NCI-H446 treated with DMSO at 0.1 percent for 48 hours (cell line): ENCODE measurements around the gene CDC25A.
"Not testable (repeated sequence)": the region's sequence is repeated elsewhere in the genome, so short reads cannot be mapped to it uniquely, and the experiment has no call there.

Experiments
- DNase-seq: peaks from one replicate; lab custom pipeline; 2025; lab: John Stamatoyannopoulos, UW

CDC25A gene

DNA sequence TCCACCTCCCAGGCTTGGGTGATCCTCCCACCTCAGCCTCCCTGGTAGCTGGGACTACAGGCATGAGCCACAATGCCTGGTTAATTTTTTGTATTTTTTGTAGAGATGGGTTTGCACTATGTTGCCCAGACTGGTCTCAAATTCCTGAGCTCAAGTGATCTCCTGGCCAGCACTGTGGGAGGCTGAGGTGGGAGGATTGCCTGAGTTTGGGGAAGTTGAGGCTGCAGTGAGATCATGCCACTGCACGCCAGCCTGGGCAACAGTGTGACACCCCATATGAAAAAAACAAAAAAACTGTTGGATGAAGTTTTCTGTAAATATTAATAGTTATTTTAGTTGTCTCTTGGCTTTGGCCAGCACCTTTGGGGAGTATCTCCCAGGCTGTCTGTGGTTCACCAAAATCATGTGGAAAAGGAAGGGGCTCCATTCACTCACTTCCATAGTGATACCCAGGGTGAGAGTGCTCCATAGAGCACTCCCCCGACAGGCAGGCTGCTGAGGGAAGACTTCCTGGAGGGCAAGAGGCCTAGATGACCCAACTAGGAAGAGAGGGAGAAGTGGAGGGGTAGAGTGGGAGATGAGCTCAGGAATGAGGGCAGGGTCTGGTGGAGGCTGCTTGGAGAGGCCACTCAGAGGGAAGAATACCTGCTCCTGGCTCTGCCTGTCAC lies 47.1 kb downstream of the CDC25A start:
- DNase-seq = no peak

DNA sequence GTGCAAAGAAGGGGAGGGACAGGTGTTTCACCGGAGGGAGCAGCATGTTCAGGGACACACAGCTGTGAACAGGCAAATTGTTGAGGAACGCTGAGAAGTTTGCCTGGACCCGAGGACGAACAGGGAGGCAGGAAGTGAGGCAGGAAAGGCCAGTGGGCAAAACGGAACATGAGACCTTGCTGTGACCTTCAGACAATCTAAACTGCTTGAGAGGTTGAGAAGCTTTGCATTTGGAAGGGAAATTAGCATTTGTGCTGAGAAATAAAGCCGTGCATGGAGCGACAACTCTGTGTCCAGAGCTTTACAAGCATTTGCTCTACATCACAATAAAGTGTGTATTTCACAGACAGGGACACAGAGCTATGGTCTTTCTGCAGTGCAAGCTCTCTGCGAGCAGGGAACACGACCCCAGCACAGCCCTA lies 47.9 kb downstream of the CDC25A start:
- DNase-seq = no peak

DNA sequence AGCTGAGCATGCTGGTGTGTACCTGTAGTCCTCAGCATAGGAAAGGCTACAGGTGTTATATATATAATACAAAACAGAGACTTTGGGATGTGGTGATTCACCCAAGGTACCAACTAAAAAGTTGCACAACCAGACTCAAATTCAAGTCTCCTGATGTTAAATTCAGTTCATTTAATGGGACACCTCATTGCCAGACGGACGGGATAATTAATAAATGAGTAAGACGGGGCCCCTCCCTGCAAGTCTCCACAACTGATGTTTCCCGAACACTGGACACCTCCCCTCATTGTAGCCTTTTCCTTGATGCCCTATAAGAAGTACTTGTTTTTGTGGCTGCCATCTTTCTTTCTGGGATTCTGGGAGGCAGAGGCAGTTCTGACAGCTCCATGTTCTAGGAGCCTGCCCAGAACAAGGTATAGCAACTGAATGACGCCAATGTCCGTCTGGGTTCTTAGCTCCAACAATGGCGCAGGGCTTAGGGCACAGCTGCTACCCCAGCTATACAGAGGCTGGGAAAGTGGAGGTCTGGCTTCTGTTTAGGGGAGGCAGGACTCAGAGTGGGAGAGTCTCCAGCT lies 50.7 kb downstream of the CDC25A start:
- DNase-seq = no peak

DNA sequence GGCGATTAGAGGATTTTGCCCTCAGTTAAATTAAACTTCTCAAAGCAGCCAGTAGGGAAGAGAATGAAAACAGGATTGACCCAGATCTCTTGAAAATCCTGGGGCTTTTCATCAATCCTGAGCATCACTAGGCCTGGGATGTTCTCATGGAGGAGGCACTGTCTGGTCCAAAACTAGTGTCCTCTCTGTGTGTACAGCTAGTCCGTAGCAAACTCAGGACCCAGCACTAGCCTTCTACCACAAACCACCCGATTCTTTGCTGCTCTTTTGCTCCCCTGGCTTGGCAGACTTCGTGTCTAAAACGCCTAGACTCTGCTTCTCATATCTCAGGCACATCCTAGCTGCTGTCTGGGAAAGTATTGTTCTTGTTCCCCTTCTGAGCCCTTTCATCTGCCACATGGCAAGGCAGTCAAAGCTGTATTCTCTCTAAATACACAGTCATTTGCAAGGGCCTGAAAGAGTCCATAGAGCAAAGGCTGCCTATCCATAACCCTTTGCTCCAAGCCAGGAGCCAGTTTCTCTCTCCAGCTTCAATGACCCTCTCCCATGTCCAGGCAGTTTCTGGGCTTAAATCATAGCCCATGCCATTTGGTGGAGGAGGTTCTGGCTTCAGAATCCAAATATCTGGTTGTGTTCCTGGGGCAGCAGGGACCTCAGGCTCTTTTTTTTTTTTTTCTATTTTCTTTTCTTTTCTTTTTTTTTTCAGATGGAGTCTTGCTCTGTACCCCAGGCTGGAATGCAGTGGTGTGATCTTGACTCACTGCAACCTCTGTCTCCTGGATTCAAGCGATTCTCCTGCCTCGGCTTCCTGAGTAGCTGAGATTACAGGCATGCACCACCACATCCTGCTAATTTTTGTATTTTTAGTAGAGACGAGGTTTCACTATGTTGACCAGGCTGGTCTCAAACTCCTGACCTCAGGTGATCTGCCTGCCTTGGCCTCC lies 52.4 kb downstream of the CDC25A start:
- no peak for DNase-seq

DNA sequence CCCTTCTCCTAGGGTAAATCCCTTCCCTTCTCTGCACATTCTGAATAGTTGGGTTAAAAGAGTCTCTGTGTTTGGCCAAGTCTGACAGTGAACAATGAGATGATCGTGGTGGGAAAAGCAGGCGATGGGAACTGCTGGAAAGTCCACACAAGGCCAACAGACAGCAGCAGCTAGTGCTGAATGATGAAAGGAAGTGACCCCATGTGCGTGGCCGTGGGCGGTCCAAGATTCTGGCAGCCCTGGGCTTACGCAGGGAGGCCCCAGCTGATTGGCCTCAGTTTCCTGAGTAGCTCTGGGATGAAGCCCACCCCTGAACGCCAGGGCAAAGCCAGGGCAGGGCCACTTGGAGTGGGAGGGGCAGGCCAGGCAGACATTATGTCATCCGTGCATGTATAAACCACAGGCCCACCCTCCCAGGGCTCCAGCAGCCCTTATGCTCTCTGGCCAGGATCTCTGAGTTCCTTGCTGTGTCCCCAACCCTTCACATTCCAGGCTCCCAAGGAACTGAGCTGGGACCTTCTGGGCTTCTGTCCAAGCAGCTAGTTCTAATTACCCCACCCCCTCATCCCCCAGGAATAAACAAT lies 57.8 kb downstream of the CDC25A start:
- DNase-seq = no peak

DNA sequence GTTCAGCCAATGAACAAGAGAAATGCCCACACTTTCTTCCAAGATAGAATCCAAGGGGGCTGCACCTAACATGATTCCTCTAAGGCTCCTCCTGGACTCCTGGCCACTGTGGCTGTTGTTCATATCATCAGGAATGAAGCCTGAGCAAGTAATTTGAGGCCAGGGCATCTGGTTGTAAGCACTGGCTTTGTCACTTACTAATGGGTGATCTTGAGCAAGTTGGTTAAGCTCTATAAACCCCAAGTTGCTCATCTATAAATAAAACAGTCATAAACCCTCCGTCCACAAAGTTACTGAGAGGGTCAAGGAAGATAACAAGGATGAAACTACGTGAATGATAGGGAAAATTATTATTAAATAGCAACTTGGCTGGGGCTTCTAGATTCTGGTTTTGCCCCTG lies 58.3 kb downstream of the CDC25A start:
- no peak for DNase-seq

DNA sequence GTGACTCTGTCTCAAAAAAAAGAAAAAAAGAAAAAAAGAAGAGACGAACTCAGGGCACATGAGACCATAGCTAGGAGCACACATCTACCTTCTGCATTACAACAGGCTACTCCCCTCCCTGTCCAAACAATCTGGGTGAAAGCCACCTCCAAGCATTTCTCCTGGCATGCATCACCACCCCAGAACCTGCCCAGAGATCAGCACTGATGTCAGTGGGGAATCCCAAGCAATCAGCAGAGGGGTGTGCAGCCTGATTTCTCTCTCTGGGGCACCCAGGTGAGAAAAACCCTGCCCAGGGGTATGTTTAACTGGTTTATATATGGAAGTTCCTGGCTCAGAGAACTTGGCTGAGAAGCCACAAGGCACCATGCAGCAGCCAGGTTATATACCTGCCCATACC lies 59.4 kb downstream of the CDC25A start:
- DNase-seq = no peak

DNA sequence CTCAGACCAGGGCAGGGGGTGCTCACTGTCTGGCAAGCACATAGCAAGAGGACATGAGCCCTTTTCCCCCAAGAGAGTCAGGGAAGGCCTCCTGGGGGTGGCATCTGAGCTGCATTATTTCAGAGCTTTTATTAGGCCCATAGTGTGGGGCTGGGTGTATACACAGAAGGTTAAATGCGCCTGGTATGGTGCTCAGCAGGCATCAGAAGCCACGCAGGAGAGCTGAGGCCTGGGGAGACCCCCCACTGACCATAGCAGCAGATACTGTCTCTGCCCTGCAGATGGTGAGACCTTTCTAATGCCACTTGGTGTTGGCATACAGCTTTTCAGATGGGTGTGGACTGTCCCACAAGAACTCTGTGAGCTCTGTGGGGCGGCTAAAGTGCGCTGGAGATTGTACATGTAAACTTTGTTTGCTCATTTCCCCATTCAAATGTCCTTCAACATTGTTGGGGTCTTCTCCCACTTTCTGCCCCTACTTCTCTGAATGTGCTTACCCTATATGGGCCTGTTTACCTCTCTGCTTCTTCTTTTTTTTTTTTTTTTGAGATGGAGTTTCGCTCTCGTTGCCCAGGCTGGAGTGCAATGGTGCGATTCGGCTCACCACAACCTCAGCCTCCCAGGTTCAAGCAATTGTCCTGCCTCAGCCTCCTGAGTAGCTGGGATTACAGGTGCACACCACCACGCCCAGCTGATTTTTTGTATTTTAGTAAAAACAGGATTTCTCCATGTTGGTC lies 62.2 kb downstream of the CDC25A start:
- no peak for DNase-seq

DNA sequence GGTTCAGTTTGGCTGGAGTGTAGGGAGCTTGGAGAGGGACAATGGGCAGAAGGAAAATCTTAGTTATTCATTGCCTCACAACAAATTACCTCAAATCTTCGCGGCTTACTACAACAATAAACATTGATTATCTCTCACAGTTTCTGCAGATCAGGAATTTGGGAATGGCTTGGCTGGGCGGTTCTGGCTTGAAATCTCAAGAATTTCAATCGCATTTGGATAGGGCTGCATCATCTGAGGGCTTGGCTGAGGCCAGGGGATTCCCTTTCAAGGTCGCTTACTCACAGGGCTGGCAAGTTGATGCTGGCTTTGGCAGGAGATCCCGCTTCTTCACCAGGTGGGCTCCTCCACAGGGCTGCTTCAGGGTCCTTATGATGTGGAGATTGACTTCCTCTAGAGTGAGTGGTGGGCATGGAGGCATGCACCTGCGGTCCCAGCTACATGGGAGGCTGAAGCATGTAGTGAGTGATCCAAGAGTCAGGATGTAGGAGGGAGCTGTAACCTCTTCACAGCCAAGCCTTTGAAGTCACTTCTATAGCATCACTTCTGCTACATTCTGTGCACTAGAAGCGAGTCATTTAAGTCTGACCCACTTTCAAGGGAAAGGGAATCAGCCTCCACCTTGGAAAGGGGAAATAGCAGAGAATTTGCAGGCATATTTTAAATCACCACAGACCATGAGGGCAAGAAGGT lies 63.1 kb downstream of the CDC25A start:
- no peak for DNase-seq

DNA sequence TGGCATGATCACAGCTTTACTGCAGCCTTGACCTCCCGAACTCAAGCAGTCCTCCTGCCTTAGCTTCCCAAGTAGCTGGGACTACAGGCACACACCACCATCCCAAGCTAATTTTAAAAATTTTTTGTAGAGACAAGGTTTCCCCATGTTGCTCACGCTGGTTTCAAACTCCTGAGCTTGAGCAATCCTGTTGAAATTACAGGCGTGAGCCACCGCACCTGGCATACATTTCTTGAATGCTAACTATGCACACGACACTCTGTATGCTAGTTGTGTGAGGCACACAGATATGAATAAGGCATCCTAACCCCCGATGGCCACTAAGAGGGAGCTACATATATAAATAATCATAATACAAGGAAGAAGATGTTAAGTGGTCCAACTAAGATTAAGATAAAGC lies 64.9 kb downstream of the CDC25A start:
- DNase-seq = no peak

DNA sequence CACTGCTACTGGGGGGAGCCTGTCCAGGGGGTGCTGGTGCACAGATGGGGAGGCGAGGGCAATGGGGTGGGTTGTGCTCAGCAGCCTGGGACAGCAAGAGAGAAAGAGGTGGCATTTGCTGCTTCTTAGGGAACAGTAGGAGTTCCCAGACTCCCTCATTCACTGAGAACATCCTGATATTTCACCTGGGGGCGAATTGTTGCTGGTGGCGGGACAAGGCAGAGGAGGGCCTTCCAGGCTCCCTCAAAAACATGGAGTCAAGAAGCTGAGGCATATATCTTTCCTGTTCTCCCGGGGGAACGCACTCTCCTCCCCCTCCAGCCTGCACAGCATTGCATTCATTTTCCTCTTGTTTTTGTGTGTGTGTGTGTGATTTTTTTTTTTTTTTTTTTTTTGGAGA lies 65.7 kb downstream of the CDC25A start:
- DNase-seq = no peak

DNA sequence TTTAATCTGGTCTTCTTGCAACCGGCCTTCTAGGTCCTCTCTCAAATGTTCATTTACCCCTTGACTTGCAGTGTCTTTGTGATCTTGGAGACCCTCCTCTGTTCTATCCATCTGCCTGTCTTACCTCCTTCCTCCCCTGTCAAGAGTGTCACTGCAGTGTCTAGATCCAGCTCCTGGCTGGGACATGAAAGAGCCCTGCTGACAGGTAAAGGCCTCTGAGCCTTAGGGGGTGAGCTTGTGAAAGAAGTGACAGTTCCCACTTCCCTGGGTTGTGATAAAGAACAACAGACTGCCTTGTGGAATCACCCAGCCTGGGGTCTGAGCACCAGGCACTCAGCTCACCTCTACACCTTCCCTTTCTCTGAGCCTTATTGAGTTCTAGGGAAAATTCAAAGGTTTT lies 68.0 kb downstream of the CDC25A start:
- DNase-seq = no peak

DNA sequence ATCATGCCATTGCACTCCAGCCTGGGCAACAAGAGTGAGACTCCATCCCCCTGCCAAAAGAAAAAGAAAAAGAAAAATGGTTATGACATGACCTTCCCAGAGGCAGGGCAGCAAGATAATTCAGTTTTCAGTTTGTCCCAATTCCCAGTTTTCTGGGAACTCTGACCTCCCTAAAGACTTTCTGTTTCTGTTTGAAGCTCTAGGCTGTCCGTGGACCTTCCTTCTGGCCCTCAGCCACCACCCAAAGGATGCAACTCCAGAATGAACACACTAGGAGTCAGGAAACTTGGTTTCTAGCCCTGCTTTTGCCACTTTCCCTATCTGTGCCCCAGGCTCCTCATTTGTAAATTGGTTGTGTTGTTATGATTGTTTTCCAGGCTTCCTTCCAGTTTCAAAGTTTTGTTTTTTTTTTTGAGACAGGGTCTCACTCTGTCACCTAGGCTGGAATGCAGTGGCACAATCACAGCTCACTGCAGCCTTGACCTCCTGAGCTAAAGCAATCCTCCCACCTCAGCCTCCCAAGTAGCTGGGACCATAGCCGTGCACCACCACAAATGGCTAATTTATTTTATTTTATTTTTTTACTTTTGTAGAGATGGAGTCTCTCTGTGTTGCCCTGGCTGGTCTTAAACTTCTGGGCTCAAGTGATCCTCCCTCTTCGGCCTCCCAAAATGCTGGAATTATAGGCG lies 68.6 kb downstream of the CDC25A start:
- no peak for DNase-seq

DNA sequence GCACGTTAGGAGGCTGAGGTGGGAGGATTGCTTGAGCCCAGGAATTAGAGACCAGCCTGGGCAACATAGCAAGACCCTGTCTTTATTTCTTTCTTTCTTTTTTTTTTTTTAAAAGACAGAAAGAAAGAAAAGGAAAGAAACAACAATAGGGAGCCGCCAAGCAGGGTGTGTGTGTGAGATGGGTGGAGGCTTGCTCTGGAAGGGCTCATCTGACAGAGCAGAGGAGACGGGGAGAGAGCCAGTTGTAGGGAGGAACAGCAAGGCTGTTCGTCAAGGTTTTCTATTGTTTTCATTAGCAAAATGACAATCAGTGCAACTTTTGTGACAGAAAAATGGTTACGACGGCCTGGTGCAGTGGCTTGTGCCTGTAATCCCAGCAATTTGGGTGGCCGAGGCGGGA lies 69.3 kb downstream of the CDC25A start:
- DNase-seq = no peak

DNA sequence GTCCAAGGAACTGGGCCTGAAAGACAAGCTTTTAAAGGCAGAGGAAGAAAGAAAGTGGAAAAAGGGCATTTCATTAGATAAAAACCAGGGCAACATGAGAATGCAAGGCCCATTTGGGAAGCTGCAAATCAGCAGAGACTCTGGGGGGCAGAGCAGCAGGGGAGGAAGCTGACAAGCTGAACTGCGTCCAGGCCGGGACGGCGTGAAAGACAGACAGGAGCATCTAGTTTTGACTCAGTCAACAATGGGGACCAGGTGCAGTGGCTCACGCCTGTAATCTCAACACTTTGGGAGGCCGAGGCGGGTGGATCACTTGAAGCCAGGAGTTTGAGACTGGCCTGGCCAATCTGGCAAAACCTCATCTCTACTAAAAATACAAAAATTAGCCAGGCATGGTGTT lies 69.9 kb downstream of the CDC25A start:
- no peak for DNase-seq

DNA sequence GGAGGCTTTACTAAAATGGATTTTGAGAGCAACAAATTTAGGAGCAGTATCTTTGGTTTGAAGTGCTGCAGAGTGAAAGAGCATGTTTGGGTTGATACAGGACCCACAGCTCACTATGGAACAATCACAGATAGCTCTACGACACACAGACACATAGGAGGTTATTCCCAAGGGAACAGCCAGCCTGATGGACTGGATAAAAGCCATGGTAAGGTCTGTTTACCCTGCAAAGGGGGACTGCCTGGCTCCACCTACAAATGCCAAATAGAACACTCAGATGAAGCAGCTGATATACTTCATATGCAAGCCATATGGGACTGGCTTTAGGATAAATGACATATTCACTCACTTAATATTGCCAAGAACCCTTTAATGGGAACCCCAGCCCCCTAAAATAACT lies 75.4 kb downstream of the CDC25A start:
- no peak for DNase-seq

DNA sequence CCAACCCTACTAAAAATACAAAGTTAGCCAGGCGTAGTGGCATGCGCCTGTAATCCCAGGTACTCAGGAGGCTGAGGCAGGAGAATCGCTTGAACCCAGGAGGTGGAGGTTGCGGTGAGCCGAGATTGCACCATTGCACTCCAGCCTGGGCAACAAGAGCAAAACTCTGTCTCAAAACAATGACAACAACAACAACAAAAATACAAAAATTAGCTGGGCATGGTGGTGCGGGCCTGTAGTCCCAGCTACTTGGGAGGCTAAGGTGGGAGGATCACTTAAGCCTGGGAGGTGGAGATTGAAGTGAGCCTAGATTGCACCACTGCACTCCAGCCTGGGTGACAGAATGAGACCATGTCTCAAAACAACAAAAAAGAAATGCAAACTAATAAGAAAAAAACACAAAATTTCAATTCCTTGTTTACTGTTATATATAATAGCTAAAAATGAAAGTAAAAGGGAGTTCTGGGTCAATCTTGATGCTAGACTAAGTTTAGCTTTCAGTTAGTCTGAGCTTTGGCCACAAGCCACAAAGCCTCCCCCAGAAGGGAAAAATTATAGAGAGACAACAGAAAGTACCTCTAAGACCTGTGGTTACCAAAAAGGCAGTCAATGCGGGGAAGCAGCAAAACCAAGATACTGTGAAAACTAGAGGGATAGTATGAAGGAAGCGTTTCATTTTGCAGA lies 76.0 kb downstream of the CDC25A start:
- DNase-seq = not testable (repeated sequence)

DNA sequence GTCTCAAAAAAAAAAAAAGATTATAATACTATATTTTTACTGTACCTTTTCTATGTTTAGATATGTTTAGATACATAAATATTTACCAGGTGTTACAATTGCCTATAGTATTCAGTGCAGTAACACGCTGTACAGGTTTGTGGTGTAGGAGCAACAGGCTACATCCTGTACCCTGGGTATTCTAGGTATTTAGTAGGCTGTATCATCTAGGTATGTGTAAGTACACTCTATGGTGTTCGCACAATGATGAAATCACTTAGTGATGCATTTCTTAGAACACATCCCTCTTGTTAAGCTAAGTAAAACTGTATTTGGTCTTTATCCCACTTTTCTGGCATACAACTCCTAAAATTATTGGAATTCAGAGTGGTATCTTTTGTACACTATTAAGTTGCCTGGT lies 77.8 kb downstream of the CDC25A start:
- no peak for DNase-seq

DNA sequence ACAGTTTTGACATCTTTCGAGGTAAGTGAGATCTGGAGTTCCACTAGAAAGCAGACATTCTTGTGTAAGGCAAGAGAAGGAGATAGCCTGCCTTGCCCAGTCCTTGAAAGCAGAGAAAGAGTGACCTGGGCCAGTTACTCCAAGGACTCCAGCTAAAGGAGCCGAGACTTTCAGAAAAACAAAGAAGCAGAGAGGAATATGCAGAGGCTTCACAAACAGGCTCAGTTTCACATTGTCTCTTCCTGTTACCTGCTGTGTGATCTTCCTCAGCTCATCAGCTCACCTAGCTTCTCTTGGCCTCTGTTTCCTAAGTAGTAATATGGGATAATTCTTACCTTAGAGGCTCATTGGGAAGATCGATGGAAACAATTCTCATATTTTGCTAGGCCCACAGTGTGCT lies 81.0 kb downstream of the CDC25A start:
- no peak for DNase-seq
